Measurements from ENCODE around the gene LEMD2.

Gene LEMD2

DNA sequence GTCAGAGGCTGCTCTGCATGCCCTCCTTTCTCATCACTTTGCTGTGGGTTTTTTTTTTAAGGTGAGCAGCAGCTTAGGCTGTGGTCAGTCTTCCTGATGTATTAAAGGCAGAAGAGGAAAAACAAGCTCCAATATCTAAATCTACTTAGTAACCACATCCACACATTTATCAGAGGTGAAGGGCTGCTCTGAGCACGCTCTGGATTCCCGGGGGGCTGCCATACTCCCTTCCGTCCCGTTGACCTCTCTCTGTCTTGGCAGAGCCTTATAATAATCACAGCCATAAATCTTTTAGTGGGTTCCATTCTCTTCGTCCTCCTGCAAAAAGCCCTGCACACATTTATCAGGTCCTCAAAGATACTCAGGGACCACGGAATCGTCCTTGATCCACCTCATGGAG lies 2.7 kb upstream of the LEMD2 start:
- no peak for DNase-seq

DNA sequence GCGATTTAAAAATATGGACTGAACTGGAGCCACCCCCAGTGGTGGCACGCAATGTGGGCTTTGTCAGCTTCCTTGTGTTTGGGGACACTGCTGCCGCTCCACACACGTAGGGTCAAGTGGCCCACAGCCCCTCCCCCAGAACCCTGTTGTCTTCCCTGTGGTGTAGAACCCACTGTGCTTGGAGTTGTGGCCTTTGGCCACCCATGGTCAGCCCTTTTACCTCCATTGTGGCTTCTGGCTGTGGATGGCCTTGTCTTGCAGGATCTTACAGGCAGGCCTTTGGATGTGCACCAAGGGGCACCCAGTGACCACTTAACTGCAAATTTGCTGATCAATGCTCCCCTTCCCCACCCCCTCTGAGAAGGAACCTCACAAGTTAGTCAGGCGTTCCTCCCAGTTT lies 2.0 kb upstream of the LEMD2 start:
- no peak for DNase-seq

DNA sequence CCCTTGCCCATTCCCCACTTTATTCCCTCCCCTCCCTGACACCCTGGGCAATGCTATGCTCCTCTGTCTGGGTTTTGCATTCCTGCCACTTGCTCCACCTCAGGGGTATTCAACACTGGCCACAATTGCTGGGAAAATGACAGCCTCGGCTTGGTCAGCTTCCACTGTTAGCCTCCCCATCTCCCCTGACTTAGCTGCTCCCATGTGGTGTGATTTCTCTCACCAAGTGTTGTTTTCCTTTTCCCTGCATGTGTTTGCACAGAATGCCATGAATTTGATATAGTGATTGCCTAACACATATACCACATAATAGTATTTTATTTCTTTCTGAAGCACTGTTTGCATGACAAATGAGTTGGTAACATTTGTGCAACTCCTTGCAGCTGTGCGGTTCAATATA lies 1.4 kb upstream of the LEMD2 start:
- DNase-seq = no peak

DNA sequence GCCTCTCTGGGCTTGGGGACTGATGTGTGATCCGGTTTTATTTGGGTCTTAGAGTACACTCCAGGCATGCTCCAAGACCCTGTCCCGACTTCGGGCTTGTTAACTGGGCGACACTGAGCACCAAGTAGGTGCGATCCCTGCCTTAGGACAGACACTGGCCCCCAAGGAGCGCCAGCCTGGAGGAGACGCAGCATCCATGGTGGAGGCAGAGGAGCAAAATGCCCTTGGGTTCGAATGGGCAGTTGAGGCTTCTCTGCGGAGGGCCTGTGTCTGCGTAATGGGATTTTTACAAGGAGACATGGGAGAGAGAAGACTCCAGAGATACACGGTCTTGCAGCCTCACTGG lies 593 bp upstream of the LEMD2 start:
- no peak for DNase-seq

DNA sequence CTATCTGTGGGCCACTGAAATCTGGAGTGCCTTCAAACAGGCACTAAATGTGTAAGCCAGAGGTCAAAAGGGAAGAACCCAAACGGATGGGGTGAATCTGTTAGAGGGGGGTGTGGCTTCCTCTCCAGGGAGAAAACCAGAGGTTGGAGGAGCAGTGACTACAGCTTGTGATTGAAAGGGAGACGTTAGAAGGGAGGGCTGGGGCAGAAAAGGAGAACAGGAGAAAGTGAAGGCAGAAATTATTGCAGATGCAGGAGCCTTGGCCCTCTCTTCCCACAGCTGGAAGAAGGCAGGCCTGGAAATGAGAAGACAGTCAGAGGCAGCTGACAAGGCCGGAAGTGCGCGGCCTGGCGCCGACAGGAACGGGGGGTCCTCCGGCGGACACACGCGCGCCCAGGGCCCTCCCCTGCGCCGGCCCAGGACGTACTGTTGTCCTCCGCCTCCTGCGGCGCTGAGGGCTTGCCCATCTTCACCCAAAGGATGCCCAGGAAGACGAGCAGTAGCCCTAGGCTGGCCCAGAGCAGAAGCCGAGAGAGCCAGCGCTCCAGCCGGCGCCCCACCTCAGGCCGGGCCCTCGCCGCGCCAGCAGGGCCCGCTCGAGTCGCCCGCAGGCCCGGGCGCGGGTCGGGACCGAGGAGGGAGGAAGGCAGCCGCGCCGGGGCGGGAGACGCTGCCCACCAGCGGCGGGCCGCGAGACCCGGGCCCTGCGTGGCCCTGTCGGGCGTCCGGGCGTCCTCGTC lies 806 bp downstream of the LEMD2 start:
- DNase-seq = peak; percentile 62

DNA sequence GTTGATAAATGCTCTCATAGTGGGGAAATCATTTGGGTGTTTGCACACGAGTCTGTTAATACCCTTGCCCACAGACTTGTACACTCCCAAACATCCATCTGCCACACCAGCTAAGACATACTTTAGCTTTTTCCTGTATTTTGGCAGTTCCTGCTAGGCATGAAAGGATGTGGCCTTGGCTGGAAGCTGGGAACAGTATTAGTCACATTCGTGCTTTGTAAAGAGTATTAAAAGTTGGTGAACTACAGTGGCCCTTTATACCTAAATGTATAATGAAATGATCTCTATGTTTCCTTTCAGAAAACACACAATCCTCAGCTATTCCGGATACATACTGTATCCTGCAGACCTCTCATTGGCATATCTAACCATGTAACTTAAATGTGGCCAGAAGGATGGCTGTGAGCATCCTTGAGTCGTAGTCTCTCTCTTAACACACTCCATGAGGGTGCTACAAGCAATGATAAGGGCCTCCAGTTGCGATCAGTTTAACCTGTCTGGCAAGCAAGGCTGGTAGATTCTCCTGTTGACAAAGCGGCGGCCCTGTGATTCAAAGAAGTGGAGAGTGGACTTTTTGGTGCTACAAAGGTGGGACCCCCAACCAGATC lies 1.5 kb downstream of the LEMD2 start:
- no peak for DNase-seq

DNA sequence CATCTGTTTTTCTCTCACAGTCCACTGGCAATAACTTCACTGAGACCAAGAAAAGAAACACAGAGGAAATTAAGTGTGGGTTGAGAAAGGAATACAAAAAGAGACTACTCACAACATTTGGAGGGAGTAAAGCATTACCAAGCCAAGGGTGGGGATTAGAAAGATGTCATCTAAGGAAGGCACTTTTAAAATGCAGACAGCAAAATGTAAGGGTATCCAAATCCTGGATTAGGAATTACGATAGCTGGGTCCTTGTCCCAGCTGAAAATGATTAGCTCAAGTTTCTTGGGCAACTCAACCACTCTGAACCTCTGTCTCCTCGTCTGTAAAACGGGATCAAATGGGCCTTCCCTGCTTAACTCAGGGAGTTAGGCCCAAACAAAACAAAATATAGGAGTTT lies 2.2 kb downstream of the LEMD2 start:
- DNase-seq = no peak

DNA sequence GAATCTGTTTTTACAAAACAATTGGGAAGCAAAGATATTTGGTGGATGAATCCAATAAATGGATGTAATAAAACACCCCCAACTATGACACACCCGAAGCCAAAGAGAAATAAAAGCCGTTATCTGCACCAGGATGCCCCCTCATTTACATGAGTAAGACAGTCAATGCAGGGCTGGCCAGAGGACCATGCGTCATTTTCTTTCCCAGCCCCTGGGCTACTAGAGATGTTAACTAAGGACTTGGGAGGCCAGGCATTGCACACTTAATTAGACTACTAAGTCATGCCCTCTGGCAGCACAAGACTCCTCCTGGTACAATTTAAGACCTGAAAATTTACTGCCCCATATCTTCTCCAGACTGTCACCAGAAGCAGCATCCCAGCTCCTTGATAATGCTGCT lies 3.2 kb downstream of the LEMD2 start:
- DNase-seq = no peak

DNA sequence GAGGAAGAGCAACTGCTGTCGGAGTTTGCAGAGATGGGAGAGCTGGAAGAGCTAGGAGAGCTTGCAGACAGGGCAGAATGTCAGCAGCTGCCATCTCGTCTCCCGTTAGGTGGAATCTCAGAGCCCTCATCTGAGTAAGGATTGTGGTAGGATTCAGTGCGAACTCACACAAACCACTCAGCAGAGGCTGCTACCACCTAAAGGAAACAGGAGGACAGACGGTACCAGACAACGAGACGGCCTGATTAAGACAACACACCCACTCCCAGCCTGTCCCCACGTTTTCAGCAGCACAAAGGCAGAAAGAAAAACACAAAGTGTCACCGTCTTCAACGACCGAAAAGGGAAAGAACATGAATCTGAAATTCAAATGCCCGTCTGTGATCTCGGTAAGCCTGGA lies 4.1 kb downstream of the LEMD2 start:
- no peak for DNase-seq

DNA sequence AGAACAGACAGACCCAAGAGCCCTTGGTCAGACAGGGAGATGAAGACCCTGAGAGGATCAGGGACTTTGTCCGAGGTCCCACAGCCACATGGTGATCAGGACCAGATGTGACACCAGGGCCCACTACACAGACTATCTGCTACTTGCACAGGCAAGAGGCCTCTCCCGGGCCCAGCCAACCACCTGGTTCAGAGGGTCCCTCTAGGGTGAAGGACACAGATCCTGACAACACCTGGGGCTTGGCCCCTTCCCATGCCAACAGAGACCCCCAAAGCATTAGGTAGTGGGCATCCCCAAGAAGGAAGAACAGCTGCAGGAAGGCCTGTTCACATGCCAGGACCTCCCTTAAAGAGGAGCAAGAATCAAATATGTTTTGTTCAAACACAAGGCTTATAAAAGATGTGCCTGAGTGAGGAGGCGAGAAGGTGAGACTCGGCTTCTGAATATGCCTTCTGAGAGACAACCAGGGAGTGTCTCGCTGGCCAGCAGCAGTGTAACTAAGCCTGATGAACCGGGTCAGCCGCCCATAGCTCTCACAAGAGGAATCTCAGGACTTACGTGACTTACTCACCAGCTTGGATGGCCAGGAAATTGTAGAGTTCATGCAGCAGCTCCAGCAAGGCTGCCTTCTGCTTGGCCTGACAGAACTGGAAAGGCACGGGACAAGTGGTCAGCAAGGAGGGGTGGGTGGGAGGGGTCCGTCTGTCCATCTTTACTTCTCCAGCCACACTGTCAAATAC lies 5.0 kb downstream of the LEMD2 start:
- DNase-seq = no peak

DNA sequence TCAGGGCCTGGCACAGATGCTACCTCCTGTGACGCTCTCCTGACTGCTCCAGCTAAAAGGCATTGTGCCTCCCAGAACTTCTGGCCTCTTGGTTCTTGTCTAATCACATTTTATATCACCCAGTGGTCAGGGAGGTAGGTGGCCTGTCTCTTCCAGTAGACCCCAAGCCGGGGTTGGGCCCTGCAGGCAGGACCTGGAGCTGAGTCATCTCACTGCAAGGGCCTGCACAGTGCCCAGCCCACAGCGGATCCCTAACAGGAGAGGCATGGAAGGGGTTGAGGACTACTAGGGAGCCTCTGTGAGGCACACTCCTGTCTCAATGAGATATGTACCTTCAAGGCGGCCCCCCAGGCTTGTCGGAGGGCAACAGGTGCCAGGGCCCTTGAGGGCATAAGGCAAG lies 6.4 kb downstream of the LEMD2 start:
- DNase-seq = no peak

DNA sequence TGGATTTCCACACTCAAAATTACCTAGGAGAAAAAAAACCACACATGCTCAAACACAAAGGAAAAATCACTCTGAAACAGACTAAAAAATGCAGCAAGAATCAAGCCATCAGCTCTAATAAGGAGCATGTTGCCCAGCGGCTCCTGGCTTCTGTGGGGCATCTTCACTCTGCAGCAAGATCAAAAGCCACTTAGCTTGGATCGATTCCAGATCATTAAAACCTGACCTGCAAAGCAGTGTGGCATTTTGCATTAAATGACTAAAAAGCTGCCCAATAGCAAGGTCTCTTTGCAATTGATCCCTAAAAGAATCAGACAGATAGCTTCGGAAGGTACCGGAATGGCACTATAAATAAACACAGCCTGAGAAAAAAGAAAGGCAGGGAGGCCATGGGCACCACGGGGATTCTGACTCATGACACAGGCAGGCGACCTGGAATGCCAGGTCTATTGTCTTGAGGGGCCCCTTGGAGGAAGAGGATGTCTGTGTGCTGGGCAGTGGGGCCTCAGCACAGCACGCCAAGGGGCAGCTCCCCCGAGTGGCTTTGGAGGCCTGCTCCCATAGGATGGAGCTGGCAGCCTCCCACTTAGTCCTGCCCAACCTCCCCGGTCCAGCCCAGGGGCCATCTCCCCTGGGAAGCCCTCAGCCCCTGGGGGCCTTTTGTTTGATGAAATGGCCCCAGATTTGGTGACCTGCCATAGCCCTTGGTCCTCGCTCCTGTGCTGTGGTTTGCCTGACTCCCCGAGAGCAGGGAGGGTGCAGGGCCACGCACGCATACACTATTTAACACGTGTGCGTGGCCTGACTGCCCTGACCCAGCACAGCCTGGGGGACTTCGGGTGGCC lies 7.6 kb downstream of the LEMD2 start:
- DNase-seq = no peak

DNA sequence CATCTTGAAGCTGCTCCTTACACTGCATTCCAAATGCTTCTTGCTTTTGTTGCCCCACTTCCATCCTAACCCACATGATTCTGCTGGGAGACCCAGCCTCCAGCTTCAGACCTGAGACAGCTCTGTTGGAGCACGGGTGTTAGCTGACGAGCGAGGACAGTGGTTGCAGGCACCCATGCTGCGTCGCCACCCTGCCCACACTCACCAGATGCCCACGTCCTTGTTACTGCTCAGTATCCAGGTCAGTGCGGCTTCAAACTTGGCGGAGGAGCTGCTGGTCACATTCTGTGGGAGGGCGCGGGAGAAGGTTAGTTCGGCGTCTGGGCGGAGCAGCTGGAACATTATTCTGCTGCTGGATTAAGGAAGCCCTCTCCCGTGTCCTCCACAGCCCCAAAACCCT lies 9.0 kb downstream of the LEMD2 start:
- no peak for DNase-seq

DNA sequence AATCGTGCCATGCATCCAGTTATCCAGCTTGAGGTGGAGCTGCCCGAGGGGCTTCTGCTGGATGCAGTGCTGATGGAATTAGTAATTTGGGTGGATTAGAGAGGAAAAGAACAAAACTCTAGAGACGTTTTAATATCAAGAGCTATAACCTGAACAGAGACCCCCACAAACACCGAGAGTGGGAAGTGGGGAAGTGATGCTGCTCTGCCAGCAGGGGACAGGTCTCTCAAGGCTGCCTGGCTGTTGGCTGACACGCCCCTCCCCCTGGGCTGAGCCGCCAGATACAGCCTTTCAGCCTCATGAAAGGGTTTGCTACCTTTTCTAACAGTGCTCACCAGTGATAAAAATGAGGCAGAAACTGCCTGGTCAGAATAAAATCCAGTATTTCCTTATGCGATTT lies 9.6 kb downstream of the LEMD2 start:
- DNase-seq = no peak

DNA sequence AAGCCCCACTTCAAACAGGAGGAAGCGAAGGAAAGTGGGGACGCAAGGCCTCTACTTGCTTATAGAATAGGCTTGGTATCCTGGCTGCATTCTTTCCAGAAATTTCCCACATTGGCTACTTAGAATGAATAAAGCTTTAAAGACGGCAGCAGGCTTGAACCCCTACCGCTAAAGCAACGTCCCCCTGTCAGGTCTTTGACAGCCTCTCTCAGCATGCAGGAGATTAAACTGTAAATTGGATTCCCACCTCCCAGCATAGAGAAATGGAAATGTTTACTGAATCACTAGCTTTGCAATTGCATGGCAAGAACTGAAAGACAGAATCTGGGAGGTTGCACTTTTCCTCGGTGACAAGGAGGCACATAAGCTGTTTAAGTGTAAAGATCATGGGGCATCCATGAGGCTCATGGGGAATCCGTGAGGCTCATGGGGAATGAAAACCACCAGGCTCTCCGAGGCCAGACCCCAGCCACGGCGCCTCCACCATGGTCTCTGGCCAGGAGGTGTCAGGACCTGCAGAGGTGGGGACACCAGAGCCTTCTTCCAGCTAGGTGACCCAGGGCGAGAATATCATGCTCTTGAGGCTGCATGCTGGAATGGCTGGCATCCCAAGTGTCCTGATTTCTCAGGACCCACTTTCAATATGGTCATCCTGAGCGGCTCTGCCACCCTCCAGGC lies 10.3 kb downstream of the LEMD2 start:
- no peak for DNase-seq

DNA sequence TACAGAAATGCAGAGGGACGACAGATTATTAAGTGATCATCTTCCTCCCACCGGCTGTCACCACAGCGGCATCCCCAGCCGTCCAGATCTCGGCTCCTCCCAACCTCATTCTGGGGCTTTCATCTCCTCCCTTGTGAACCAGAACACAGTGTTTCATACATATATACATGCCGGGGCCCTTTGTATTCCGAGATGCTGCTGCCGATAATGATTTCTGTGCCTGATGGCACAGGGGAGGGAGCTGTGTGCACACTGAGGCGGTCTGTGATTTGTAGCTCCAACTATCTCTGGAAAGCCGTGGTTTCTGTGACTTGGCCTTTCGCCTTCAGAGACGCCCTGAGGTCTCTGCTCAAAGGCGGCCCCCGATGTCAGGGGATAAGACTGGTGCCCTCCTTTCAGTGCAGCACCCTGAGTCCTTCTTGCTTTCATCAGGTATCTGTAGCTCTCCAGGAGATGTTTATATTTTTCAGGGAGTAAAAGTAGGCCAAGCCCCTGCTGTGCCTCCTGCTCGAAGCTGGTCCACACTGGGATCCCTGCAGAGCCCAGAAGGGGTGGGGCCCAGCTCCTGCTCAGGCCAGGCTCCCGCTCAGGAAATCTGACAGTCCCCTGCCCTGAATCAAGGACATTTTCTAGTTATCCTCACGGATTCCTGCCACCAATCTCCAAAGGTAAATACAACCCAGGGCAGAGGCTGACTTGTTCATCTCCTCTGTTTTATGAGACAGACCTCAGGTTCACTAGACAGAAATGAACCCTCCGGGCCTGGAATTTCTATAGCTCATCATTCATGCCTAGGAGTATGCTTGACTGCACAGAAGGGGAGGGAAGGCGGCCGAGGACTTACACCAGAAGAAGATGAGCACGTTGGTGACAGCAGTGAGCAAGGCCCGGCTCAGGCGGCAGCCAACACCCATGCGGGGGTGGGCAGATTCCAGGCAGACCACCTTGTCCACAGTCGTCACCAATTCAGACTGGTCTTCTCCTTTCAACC lies 11.2 kb downstream of the LEMD2 start:
- DNase-seq = no peak

DNA sequence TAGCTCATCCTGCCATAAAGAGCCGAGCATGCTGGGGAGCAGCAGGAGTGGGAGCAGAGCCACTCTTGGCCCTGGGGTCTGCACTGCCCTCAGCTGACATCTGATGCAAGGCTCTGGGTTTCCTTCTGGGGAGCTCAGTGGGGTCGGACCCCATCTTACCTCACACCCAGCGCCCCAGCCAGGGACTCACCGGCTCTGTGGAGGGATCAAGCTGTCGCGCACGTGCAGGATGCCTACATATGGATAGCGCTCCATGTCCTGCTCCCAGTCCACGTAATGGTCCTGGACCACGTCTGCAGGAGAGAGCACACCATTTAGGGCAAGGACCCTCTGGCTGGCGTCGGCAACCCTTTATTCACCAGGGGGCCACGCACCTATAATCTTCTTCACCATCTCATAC lies 12.2 kb downstream of the LEMD2 start:
- no peak for DNase-seq

DNA sequence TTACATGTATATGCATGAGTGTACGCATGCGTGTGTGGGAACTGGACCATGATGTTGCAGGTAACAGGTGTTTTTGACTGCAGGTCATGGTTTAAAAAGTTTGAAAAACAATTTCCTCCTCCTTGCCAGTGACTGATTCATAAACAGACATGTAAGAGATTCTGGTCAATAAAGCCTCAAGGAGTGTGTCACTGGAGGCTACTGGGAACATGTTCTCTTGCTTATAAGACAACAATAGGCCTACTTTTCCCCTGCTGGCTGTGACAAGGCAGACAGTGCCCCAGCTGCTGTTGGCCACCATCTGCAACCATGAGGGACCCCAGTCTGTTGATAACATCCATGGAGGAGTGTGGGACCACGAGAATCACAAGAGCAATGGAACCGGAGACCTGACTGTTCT lies 12.7 kb downstream of the LEMD2 start:
- no peak for DNase-seq

DNA sequence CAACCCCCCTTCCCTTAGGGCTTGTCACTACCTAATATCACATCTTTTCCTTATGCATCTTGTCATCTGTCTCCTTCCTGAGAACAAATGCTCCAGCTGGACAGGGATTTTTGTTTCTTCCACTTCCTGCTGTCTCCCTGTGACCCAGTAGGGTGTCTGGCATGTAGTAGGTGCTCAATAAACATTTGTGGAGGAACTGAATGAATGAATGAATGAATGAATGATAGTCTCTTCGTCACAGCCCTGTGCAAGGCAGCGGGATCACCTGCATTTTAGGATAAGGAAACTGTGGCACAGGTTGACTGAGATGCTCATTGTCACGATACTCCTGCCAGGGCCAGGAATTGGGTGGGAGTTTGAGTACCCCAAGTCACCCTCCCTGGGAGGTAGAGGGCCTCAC lies 14.2 kb downstream of the LEMD2 start:
- DNase-seq = no peak

DNA sequence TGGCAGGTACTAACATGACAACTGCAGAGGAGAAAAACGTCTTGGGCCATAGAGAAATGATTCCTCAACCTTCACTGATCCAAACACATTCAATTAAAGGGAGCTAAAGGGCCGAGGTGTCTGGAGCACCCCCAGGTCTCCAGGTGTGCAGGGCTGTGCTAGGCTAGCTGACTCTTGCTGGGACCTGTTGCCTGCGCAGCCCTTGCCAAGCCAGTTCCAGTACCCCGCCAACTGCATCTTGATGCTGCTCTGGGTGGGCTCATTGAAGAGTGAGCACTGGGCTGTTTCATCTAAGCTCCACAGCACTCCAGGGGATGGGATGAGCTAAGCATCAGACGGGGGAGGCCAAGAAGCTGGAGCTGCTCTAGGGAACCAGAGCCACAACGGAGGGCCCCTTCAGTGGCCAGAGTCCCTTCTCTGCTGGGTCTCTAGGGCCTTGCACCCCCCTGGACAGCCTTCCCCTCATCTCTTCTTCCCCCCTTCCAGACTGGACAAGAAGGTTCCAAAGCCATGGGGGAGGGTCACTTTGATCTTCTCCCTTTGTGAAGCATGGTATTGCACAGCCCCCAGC lies 15.9 kb downstream of the LEMD2 start:
- no peak for DNase-seq

DNA sequence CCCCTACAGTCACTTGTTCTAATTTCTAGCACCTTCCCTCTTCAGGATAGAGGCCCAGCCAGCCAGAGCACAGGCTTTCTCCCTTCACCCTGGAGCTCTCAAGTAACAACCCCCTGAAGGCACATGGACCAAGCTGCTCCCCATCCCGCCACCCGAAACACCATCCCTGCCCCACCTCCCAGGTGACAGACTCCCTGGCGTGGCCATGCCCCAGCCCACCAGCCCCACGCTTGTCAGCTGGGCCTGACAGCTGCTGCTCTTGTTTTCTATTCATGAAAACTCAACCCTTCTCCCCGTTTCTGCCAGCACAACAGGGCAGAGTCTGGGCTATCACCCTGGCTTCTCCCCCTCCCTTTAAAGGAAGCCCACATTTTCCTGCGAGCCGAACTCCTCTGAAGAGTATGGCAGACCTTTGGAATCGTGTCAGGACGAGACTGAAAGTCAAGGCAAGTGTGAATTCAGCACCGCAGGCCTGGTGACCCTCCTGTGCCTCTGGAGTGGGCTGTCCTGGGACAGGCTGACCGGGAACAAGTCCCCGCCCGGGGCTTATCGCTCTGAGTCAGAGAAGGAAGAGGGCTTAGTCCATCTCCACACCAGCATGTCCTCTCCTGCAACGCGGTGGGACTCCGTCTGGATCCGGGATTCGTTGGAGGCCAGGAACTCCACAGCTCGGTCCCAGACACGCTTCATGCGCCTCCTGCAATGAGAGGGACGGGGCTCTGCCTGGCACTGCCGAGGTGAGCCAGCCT lies 16.7 kb downstream of the LEMD2 start:
- DNase-seq = no peak

Data from activated naive CD4-positive, alpha-beta T cell treated with Interleukin-2 at 50 U/mL for 16 hours (primary cell).